PC-3 (cell line): ENCODE results near the gene TCERG1L.

Experiments used
- CTCF ChIP-seq: fragments of 300-600 bp; sonication (generic); conservative IDR thresholded peaks from 2 replicates; pipeline ENCODE4 v1.5.1; 2017; ENCODE audit warnings: antibody characterized with exemption, low read depth, mild to moderate bottlenecking, low read length
- EZH2 ChIP-seq: fragments of 300-600 bp; sonication (generic); IDR thresholded peaks from one replicate; pipeline ENCODE4 v1.6.1; 2017; ENCODE audit warnings: antibody characterized with exemption, mild to moderate bottlenecking, low read length; ENCODE audit not compliant: unreplicated experiment

GRCh38 chr10:131202990-131203389 lies 108.5 kb downstream of the TCERG1L start:
- no peak for TF ChIP-seq CTCF
- TF ChIP-seq EZH2: no peak
